Measurements from ENCODE around the gene OPA1.

OPA1 gene

GRCh38 chr3:193554811-193555210 is 38.2 kb upstream of the OPA1 start, which contains the start of gene ATP13A4:
Gene ATP13A4, minus strand, starts transcription at chr3:193554895. Its CDS starts 96 bp downstream, at chr3:193554799.
- Histone ChIP-seq H3K9ac (ENCODE audit: insufficient read length, low read depth) (no peak within 1 kb of the TSS), H3K27me3 (ENCODE audit: insufficient read depth, insufficient read length) (no peaks in the 10 kb centered on the region), H3K4me3 (ENCODE audit: insufficient read length, low read depth) (no peak within 1 kb of the TSS), H3K4me1 (ENCODE audit: insufficient read depth, insufficient read length) (peaks cover 3% of the 10 kb centered on the region), H3K36me3 (ENCODE audit: insufficient read depth, insufficient read length, low read length) (no peaks in the 10 kb centered on the region), H3K9me3 (ENCODE audit: insufficient read depth, low read length) (no peaks in the 10 kb centered on the region)
- no peak for DNase-seq (ENCODE audit: low read depth, low spot score)
- TF ChIP-seq ZNF274 (IDR thresholded peaks at IDR 0.05; ENCODE audit: low read depth, low read length) (no peak), SUZ12 (IDR thresholded peaks at IDR 0.05; ENCODE audit: extremely low read depth, insufficient read depth, insufficient read length) (no peak), YY1 (IDR thresholded peaks at IDR 0.05; ENCODE audit: insufficient read depth, insufficient read length) (no peak)

GRCh38 chr3:193556841-193557240 is 36.2 kb upstream of the OPA1 start:
- H3K9ac ChIP-seq (ENCODE audit: insufficient read length, low read depth) = no peak overlapping the region
- H3K27me3 ChIP-seq (ENCODE audit: insufficient read depth, insufficient read length) = no peaks in the 10 kb centered on the region
- TF ChIP-seq ZNF274 (IDR thresholded peaks at IDR 0.05; ENCODE audit: low read depth, low read length) = no peak
- no peak for TF ChIP-seq YY1 (IDR thresholded peaks at IDR 0.05; ENCODE audit: insufficient read depth, insufficient read length)
- no peak for TF ChIP-seq SUZ12 (IDR thresholded peaks at IDR 0.05; ENCODE audit: extremely low read depth, insufficient read depth, insufficient read length)
- no peaks in the 10 kb centered on the region for H3K9me3 ChIP-seq (ENCODE audit: insufficient read depth, low read length)
- H3K4me3 ChIP-seq (ENCODE audit: insufficient read length, low read depth) = no peak overlapping the region
- H3K4me1 ChIP-seq (ENCODE audit: insufficient read depth, insufficient read length) = peaks cover 3% of the 10 kb centered on the region
- H3K36me3 ChIP-seq (ENCODE audit: insufficient read depth, insufficient read length, low read length) = no peaks in the 10 kb centered on the region
- DNase-seq (ENCODE audit: low read depth, low spot score) = no peak

- H3K9ac ChIP-seq (ENCODE audit: insufficient read length, low read depth) = no peak overlapping the region
- TF ChIP-seq YY1 (IDR thresholded peaks at IDR 0.05; ENCODE audit: insufficient read depth, insufficient read length) (no peak), ZNF274 (IDR thresholded peaks at IDR 0.05; ENCODE audit: low read depth, low read length) (no peak), SUZ12 (IDR thresholded peaks at IDR 0.05; ENCODE audit: extremely low read depth, insufficient read depth, insufficient read length) (no peak)
- H3K27me3 ChIP-seq (ENCODE audit: insufficient read depth, insufficient read length) = no peaks in the 10 kb centered on the region
- H3K9me3 ChIP-seq (ENCODE audit: insufficient read depth, low read length) = no peaks in the 10 kb centered on the region
- DNase-seq (ENCODE audit: low read depth, low spot score) = no peak
- no peak overlapping the region for H3K4me3 ChIP-seq (ENCODE audit: insufficient read length, low read depth)
- no peaks in the 10 kb centered on the region for H3K36me3 ChIP-seq (ENCODE audit: insufficient read depth, insufficient read length, low read length)
- H3K4me1 ChIP-seq (ENCODE audit: insufficient read depth, insufficient read length) = peaks cover 3% of the 10 kb centered on the region
These were observed 33.9 kb upstream of the OPA1 start for GRCh38 chr3:193559100-193559499.

GRCh38 chr3:193560091-193560490 is 32.9 kb upstream of the OPA1 start:
- TF ChIP-seq ZNF274 (IDR thresholded peaks at IDR 0.05; ENCODE audit: low read depth, low read length) = no peak
- no peak for TF ChIP-seq SUZ12 (IDR thresholded peaks at IDR 0.05; ENCODE audit: extremely low read depth, insufficient read depth, insufficient read length)
- TF ChIP-seq YY1 (IDR thresholded peaks at IDR 0.05; ENCODE audit: insufficient read depth, insufficient read length) = no peak
- H3K4me1 ChIP-seq (ENCODE audit: insufficient read depth, insufficient read length) = no peaks in the 10 kb centered on the region
- no peak overlapping the region for H3K9ac ChIP-seq (ENCODE audit: insufficient read length, low read depth)
- H3K4me3 ChIP-seq (ENCODE audit: insufficient read length, low read depth) = no peak overlapping the region
- no peaks in the 10 kb centered on the region for H3K9me3 ChIP-seq (ENCODE audit: insufficient read depth, low read length)
- no peaks in the 10 kb centered on the region for H3K36me3 ChIP-seq (ENCODE audit: insufficient read depth, insufficient read length, low read length)
- H3K27me3 ChIP-seq (ENCODE audit: insufficient read depth, insufficient read length) = no peaks in the 10 kb centered on the region
- DNase-seq (ENCODE audit: low read depth, low spot score) = no peak

GRCh38 chr3:193560870-193561269 is 32.1 kb upstream of the OPA1 start:
- H3K36me3 ChIP-seq (ENCODE audit: insufficient read depth, insufficient read length, low read length) = no peaks in the 10 kb centered on the region
- no peak for DNase-seq (ENCODE audit: low read depth, low spot score)

GRCh38 chr3:193563426-193563825 is 29.6 kb upstream of the OPA1 start:
- Histone ChIP-seq H3K4me3 (ENCODE audit: insufficient read length, low read depth) (no peak overlapping the region), H3K4me1 (ENCODE audit: insufficient read depth, insufficient read length) (no peaks in the 10 kb centered on the region), H3K9ac (ENCODE audit: insufficient read length, low read depth) (no peak overlapping the region), H3K27me3 (ENCODE audit: insufficient read depth, insufficient read length) (no peaks in the 10 kb centered on the region), H3K36me3 (ENCODE audit: insufficient read depth, insufficient read length, low read length) (no peaks in the 10 kb centered on the region), H3K9me3 (ENCODE audit: insufficient read depth, low read length) (no peaks in the 10 kb centered on the region)
- DNase-seq (ENCODE audit: low read depth, low spot score) = no peak
- TF ChIP-seq ZNF274 (IDR thresholded peaks at IDR 0.05; ENCODE audit: low read depth, low read length) (no peak), SUZ12 (IDR thresholded peaks at IDR 0.05; ENCODE audit: extremely low read depth, insufficient read depth, insufficient read length) (no peak), YY1 (IDR thresholded peaks at IDR 0.05; ENCODE audit: insufficient read depth, insufficient read length) (no peak)

More at GRCh38 chr3:193560870-193561269, 32.1 kb upstream of the OPA1 start:
- H3K9me3 ChIP-seq (ENCODE audit: insufficient read depth, low read length) = no peaks in the 10 kb centered on the region
- no peak overlapping the region for H3K9ac ChIP-seq (ENCODE audit: insufficient read length, low read depth)
- H3K27me3 ChIP-seq (ENCODE audit: insufficient read depth, insufficient read length) = no peaks in the 10 kb centered on the region
- TF ChIP-seq YY1 (IDR thresholded peaks at IDR 0.05; ENCODE audit: insufficient read depth, insufficient read length) (no peak), ZNF274 (IDR thresholded peaks at IDR 0.05; ENCODE audit: low read depth, low read length) (no peak), SUZ12 (IDR thresholded peaks at IDR 0.05; ENCODE audit: extremely low read depth, insufficient read depth, insufficient read length) (no peak)
- H3K4me1 ChIP-seq (ENCODE audit: insufficient read depth, insufficient read length) = no peaks in the 10 kb centered on the region
- H3K4me3 ChIP-seq (ENCODE audit: insufficient read length, low read depth) = no peak overlapping the region

- TF ChIP-seq YY1 (IDR thresholded peaks at IDR 0.05; ENCODE audit: insufficient read depth, insufficient read length) = no peak
- no peak for TF ChIP-seq ZNF274 (IDR thresholded peaks at IDR 0.05; ENCODE audit: low read depth, low read length)
- no peak for TF ChIP-seq SUZ12 (IDR thresholded peaks at IDR 0.05; ENCODE audit: extremely low read depth, insufficient read depth, insufficient read length)
- H3K4me1 ChIP-seq (ENCODE audit: insufficient read depth, insufficient read length) = no peaks in the 10 kb centered on the region
- DNase-seq (ENCODE audit: low read depth, low spot score) = no peak
These were observed 29.0 kb upstream of the OPA1 start for GRCh38 chr3:193564012-193564411.

More at GRCh38 chr3:193564012-193564411, 29.0 kb upstream of the OPA1 start:
- H3K4me3 ChIP-seq (ENCODE audit: insufficient read length, low read depth) = no peak overlapping the region
- no peaks in the 10 kb centered on the region for H3K27me3 ChIP-seq (ENCODE audit: insufficient read depth, insufficient read length)
- no peaks in the 10 kb centered on the region for H3K36me3 ChIP-seq (ENCODE audit: insufficient read depth, insufficient read length, low read length)
- no peak overlapping the region for H3K9ac ChIP-seq (ENCODE audit: insufficient read length, low read depth)
- no peaks in the 10 kb centered on the region for H3K9me3 ChIP-seq (ENCODE audit: insufficient read depth, low read length)
